Stimulated activated effector memory CD8-positive, alpha-beta T cell treated with anti-CD3 and anti-CD28 coated beads, Interleukin-12 subunit alpha, Interleukin-12 subunit beta, amount 100 ng/mL, for 72 hours (primary cell): ENCODE results near the gene ITSN1.
A peak's percentile ranks its signal among the peaks of the same experiment; 100 is the strongest.

Experiments
- ATAC-seq: fragments of 150-1000 bp; cut with Tn5 transposase; 2 replicates; pipeline ENCODE4 v1.10.0; 2021
- DNase-seq, 2 donors: peaks; one replicate each; pipeline ENCODE4 v3.0.0; 2021 to 2022; ENCODE audit warnings: low spot score in 2 of 2
- H3K27ac Mint-ChIP-seq: one replicate; pipeline ENCODE4 v1.8.0; 2022; ENCODE audit warnings: mild to moderate bottlenecking, mixed read lengths
- H3K36me3 Mint-ChIP-seq: one replicate; pipeline ENCODE4 v1.8.0; 2022; ENCODE audit warnings: mild to moderate bottlenecking, mixed read lengths
- H3K4me1 Mint-ChIP-seq: one replicate; pipeline ENCODE4 v1.8.0; 2022; ENCODE audit warnings: mixed read lengths
- H3K4me3 Mint-ChIP-seq: one replicate; pipeline ENCODE4 v1.8.0; 2022; ENCODE audit warnings: mild to moderate bottlenecking, mixed read lengths
- H3K9me3 Mint-ChIP-seq: one replicate; pipeline ENCODE4 v1.8.0; 2022; ENCODE audit warnings: mixed read lengths

Gene ITSN1

DNA sequence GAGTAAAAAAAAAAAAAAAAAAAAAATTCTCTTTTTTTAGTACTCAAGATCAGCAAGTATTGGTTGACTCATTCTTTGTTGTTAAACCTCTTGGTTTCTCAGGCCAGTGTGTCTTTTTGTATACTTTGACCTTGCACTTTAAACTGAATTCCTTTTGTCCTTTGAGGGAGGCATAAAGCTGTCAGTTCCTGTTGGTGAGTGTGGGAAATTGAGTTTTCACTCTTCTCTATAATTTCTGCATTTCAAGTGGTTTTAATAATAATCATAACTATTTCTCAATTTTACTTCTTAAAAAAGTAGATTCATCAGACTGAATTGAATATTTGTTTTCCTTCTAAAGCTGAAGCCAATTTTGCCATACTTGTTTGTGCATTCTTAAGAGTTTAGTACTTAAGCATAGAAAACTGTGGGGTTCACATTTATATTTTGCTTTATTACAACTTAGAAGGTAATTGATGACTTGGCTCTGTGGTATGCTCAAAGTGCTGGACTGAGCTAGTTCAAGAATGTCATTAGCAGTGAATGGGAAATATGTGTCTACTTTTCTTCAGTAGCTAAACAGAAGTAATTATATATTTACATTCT, 43.4 kb downstream of the ITSN1 start:
- H3K36me3 Mint-ChIP-seq, result no peaks in the 10 kb centered on the region
- H3K4me3 Mint-ChIP-seq, result no peak overlapping the region
- ATAC-seq (no peak), DNase-seq (no peak)
- H3K4me1 Mint-ChIP-seq, result no peaks in the 10 kb centered on the region
- H3K9me3 Mint-ChIP-seq, result no peaks in the 10 kb centered on the region
- no peak overlapping the region for H3K27ac Mint-ChIP-seq

DNA sequence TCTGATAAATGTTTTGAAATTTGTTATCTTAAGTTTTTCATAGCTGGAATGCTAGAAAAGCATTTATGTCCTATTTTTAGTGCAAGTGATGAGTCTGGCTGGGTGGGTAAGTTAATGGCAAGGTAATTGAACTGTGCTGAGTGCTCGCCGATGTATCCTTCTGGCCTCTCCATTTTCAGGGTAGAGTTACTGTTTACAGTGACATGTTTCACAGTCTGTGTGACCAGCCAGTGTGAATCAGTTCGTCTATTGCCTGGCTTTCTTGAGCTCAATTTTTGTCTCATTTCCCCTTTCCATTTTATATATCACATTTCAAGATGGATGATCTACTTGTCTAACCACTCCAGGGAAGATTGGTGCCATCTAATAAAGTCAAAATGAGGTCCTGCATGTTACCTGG, 44.1 kb downstream of the ITSN1 start:
- Mint-ChIP-seq H3K27ac (no peak overlapping the region), H3K4me1 (no peaks in the 10 kb centered on the region), H3K9me3 (no peaks in the 10 kb centered on the region), H3K4me3 (no peak overlapping the region), H3K36me3 (no peaks in the 10 kb centered on the region)
- DNase-seq (no peak), ATAC-seq (no peak)

DNA sequence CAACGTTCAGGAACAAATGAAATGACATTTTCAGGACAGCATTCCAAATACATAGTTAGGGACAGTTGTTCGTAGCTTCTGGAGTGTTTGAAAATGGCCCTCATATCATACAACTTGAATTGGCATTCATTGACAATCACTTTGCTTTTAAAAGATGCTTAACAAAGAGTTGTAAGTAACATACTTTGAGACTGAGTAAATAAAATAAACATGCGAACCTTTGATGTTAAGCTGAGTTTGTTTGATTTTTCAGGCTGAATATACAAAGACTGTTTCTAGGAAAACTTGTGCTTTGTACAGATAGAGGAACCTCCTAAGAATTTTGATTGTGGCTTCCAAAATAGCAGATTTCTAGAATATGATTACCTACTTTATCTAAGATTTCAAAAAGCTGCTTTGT, 45.3 kb downstream of the ITSN1 start:
- Mint-ChIP-seq H3K4me3 (no peak overlapping the region), H3K4me1 (no peaks in the 10 kb centered on the region), H3K27ac (no peak overlapping the region), H3K9me3 (no peaks in the 10 kb centered on the region), H3K36me3 (no peaks in the 10 kb centered on the region)
- ATAC-seq, result no peak
- DNase-seq, result no peak

DNA sequence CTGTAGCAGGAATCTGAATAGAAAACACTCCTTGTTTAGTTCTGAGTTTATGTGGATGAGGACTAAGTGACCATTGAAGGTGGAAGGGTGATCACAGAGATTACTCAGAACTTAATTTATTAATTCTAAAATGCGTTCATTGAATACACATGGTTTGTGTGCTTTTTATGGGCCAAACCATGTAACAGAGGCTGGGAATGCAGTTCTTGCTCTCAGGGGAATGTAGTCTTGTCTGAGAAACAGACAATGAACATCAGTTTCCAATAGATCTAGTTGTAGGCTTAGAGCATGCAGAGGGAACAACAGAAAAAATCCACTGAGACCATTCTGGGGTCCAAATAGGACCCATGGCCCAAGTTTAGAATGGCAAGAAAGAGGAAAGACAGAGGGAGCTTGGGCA, 46.1 kb downstream of the ITSN1 start:
- ATAC-seq (no peak), DNase-seq (no peak)
- no peak overlapping the region for H3K27ac Mint-ChIP-seq
- H3K36me3 Mint-ChIP-seq, result no peaks in the 10 kb centered on the region
- H3K4me1 Mint-ChIP-seq, result no peaks in the 10 kb centered on the region
- no peak overlapping the region for H3K4me3 Mint-ChIP-seq
- no peaks in the 10 kb centered on the region for H3K9me3 Mint-ChIP-seq

DNA sequence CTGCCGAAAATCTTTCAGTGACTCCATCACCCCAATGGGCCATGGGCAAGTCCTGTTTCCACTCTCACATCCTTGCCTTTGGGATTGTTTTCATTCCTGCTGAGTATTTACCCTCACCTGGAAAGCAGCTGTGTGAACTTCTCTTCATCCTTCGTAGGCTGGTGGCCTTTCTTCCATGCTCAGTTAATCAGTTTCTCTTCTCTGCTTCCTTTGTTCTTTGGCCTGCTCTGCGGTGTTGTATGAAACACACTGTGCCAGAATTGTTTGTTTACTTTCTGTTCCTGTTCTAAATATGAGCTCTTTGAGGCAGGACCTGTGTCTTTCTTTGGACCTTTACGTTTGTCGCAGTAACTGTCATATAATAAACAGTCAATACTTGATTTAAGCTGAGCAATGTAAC, 48.6 kb downstream of the ITSN1 start:
- no peaks in the 10 kb centered on the region for H3K9me3 Mint-ChIP-seq
- DNase-seq (no peak), ATAC-seq (no peak)
- no peak overlapping the region for H3K4me3 Mint-ChIP-seq
- no peaks in the 10 kb centered on the region for H3K4me1 Mint-ChIP-seq
- H3K36me3 Mint-ChIP-seq, result no peaks in the 10 kb centered on the region
- no peak overlapping the region for H3K27ac Mint-ChIP-seq

DNA sequence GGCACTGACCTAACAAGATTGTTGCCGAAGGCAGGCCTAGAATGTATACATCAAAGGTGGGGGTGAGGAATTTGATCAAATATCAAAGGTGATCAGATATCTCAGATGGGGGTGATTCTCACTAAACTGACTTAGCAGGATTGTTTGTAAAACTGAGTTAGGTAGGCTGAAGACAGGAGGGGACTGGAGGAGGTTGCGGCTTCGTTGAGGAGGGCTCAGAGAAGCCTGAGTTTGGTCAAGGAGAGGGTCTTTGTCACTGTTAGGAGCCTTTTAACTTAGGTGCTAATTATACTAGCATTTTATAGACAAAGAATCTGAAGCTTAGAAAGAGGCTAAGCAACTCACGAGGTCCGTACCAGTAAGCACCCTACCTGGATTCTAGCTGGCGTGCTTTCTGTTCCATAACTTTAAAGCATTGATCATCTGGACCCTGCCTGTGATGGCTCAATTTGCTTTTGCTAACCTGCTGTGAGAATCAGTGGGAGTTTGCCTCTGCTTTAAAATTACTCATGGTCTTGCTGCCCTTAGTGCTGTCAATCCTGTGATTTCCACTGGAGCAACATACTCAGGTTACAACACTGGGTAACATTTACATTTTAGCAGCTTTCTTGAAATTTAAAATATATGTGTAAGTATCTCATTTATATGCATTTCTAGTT, 49.8 kb downstream of the ITSN1 start:
- H3K4me1 Mint-ChIP-seq, result no peaks in the 10 kb centered on the region
- H3K9me3 Mint-ChIP-seq, result no peaks in the 10 kb centered on the region
- no peak overlapping the region for H3K27ac Mint-ChIP-seq
- H3K36me3 Mint-ChIP-seq, result no peaks in the 10 kb centered on the region
- no peak for ATAC-seq
- no peak for DNase-seq
- no peak overlapping the region for H3K4me3 Mint-ChIP-seq

DNA sequence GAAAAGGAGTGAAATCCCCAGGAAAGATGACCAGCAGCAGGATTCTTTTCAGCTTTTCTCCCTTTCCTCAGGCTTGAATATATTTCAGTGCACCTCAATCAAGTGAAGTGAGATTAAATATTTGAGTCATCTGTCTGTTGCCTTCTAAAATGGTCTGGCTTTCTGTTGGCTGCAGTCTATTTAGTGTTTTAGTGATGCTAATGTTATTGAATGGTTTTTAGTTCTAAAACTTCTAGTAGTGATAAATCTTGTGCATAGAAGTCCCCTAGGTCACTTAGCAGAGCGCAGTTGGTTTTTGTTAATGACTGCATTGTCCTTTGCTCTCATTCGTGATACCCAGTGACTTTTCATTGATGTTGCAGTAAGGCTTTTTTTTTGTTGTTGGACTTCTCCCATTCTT, 53.5 kb downstream of the ITSN1 start:
- Mint-ChIP-seq H3K9me3 (no peaks in the 10 kb centered on the region), H3K27ac (no peak overlapping the region), H3K36me3 (no peaks in the 10 kb centered on the region), H3K4me3 (no peak overlapping the region), H3K4me1 (no peaks in the 10 kb centered on the region)
- no peak for DNase-seq
- no peak for ATAC-seq

DNA sequence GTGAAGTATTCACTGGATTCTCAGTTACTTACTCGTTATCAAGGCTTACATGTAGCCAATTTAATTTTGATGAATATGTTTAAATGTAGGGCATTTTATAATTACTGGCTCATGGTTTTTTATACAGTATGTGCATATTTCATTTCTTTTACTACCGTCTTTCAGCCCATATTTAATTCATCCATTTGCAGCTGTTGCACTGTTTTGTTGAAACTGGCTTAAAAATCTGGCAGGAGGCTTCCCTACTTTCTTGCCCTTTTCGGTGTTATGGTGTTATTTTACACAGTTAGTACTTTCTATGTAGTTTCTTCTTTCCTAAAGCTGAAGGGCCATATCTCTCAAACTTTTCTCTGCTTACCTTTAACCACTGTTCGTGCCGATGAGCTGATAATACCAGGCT, 54.2 kb downstream of the ITSN1 start:
- DNase-seq (no peak), ATAC-seq (no peak)
- Mint-ChIP-seq H3K27ac (no peak overlapping the region), H3K36me3 (no peaks in the 10 kb centered on the region), H3K4me3 (no peak overlapping the region), H3K9me3 (no peaks in the 10 kb centered on the region), H3K4me1 (no peaks in the 10 kb centered on the region)

DNA sequence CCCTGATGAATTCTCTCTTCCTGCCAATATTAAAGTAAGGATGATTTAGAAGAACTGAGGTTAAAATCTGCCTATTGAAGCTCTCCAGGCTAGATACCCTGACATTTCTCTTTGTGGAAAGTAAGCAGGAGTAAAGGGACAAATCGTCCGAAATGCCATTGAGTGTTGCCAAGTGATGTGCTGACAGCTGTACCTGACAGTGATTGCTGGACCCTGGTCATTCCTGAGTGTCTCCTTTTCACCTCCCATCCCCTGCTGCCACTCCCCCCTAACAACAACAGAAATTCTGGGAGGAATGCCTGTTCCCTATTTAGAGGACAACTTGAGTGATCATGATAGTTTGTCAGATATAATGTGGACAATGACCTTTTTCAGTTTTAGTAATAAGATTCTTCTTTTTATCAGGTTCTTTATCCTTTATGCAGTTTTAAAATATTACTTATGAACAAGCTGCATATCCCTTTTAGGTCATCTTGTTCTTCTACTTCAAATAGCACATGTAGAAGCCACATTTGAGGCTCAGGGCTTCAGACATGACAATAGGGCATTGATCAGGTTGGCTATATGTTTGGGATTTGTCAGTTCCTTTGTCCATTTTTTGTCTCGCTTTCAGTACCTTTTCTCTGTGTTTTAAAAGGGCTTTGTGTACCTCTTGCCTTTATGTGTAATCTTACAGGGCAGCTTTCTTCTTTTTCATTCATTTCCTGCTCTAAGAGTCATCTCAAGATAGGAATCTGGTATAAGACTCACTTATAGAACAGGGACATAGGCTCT, 56.0 kb downstream of the ITSN1 start:
- ATAC-seq (no peak), DNase-seq (no peak)
- Mint-ChIP-seq H3K9me3 (no peaks in the 10 kb centered on the region), H3K4me3 (no peak overlapping the region), H3K36me3 (no peaks in the 10 kb centered on the region), H3K4me1 (peaks cover 2% of the 10 kb centered on the region), H3K27ac (no peak overlapping the region)

DNA sequence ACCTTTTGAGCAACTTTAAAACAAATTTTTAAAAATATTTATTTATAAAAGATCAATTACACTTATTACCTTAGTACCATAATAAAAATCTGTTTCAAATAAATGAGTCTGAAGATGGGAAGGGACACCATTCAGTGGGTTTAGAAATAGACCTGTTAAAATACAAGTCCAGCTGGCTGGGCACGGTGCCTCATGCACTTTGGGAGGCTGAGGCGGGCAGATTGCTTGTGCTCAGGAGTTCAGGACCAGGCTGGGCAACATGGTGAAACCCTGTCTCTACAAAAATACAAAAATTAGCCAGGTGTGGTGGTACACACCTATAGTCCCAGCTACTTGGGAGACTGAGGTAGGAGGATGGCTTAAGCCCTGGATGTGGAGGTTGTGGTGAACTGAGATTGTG, 57.0 kb downstream of the ITSN1 start:
- no peak overlapping the region for H3K27ac Mint-ChIP-seq
- no peaks in the 10 kb centered on the region for H3K36me3 Mint-ChIP-seq
- H3K4me1 Mint-ChIP-seq, result peaks cover 12% of the 10 kb centered on the region
- no peaks in the 10 kb centered on the region for H3K9me3 Mint-ChIP-seq
- no peak overlapping the region for H3K4me3 Mint-ChIP-seq
- no peak for DNase-seq
- no peak for ATAC-seq

DNA sequence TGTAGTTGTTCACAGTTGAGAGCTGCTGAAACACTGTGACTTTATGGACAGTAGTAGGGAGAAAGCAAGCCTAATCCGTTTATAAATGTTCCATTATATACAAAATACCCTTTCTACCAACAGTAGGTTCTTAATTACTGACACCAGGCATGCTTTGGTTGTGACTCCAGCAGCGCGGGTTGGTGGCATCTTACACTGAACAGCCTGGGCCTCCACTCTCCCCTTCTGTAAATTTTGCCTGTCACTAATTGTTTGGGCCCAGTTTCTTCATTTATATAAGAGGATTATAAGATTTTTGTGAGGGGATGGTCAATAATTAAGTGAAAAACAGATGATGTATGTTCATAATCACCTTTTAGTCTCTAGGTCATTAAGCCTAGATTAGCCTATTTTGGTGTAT, 58.2 kb downstream of the ITSN1 start:
- Mint-ChIP-seq H3K9me3 (no peaks in the 10 kb centered on the region), H3K4me1 (peaks cover 14% of the 10 kb centered on the region), H3K27ac (no peak overlapping the region), H3K4me3 (no peak overlapping the region), H3K36me3 (no peaks in the 10 kb centered on the region)
- ATAC-seq (no peak), DNase-seq (no peak)

DNA sequence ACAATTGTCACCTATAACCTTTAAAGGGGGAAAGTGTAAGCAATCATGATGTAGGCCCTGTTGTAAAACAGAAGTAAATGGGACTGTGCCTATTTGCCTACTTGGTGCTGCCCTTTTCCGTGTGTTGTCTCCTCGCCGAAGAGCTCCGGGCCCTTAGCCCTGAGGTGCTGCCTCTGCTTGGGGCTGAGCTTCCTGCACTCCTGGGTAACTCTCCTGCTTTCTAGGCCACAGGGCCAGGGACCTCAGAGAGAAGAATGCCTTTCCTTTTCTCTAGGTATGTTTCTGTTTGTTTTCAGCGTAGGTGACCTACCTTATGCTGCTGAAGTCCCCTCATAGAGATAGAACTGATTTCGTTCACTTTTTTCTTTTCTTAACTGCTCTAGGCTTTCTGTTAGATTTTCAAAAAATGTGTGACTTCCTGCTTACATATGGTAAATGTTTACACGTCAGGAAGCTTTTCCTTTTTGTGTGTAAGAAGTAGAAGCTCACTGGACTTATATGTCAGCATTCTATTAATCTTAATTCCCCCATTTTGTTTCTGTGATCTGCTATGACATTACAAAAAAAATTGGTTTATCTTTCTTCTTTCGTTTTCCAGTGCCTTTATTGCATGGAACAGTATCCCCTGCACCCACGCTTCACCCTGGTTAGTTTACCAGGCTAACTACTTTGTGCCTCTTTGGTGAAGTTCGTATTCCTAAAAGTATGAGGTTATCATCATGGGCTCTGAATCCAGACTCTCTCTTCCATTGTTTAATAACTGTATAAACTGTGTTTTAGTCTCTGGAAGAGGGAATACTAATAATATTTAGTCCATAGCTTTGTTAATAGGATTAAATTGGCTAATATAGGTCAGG, 61.7 kb downstream of the ITSN1 start:
- ATAC-seq, result peak; percentile 32
- Mint-ChIP-seq H3K9me3 (no peaks in the 10 kb centered on the region), H3K4me1 (peaks cover 14% of the 10 kb centered on the region), H3K36me3 (no peaks in the 10 kb centered on the region), H3K27ac (peak overlapping the region; percentile 92), H3K4me3 (peak overlapping the region; percentile 32)
- no peak for DNase-seq

DNA sequence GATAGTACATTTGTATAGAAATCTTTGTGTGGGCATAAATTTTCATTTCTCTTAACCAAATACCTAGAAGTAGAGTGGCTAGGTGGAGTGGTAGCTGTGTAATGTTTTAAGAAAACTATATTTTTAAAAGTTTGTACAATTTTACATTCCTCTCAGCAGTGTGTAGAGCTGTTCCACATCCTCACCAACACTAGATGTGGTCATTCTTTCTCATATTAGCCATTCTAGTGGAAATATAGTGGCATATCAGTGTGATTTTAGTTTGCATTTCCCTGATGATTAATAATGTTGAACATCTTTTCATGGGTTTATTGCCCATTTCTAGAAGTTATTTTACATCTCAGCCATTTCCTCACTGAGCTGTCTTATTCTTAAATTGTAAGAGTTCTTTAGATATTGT, 65.5 kb downstream of the ITSN1 start:
- H3K27ac Mint-ChIP-seq, result no peak overlapping the region

DNA sequence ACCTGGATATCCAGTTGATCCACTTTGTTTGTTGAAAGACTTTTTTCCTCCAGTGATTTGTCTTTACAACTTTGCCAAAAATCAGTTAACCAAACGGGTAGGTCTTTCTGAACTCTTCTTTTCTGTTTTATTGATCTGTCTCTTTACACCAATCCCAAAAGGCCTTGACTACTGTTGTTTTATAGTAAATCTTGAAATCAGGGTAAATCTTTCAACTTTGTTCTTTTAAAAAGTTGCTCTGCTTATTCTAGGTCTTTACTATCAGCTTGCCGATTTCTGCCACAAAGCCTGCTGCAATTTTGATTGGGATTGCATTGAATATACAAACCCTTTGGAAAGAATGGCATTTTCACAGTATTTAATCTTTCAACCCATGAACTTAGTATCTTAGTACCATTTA, 66.6 kb downstream of the ITSN1 start:
- ATAC-seq (no peak), DNase-seq (no peak)
- Mint-ChIP-seq H3K27ac (no peak overlapping the region), H3K36me3 (no peaks in the 10 kb centered on the region), H3K9me3 (peaks cover 4% of the 10 kb centered on the region), H3K4me1 (peaks cover 6% of the 10 kb centered on the region), H3K4me3 (no peak overlapping the region)

More for the DNA sequence above, 65.5 kb downstream of the ITSN1 start:
- Mint-ChIP-seq H3K4me1 (peaks cover 14% of the 10 kb centered on the region), H3K4me3 (no peak overlapping the region), H3K9me3 (peaks cover 4% of the 10 kb centered on the region), H3K36me3 (no peaks in the 10 kb centered on the region)
- ATAC-seq (no peak), DNase-seq (no peak)

DNA sequence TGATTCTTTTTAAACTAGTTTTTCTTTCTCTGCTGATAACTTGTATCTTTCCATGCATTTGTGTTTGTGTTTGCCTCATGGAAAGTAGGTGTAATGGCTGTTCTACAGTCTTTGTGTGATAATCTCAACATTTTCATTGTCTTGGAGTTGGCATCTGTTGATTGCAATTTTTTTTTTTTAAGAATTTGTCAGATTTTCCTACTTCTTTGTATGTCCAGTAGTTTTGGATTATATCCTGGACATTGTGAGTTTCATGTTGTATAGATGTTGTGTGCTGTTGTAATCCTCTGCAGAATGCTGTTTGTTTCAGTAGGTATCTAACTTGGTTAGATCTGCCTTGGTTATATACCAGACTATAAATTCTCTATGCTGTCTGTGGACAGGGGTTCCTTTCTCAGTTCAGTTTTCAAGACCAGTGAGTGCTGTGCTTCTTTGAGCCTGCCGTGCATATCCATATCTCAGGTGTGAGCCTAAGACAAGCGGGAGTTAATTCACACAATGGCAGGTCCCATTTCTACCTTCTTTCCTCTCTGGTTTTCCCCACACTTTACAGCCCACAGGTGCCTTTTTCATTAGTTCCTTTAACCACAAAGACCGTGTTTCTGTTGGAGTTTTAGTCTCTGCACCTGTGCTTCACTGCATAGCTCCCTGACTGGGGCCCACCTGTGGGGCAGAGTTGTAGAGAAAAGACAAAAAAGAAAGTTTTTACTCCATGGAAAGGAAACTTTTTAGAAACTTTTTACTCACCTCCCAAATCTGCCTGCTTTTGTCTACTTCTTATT, 69.9 kb downstream of the ITSN1 start:
- ATAC-seq (no peak), DNase-seq (no peak)
- no peaks in the 10 kb centered on the region for H3K4me1 Mint-ChIP-seq
- H3K9me3 Mint-ChIP-seq, result peaks cover 4% of the 10 kb centered on the region
- H3K36me3 Mint-ChIP-seq, result no peaks in the 10 kb centered on the region
- H3K27ac Mint-ChIP-seq, result no peak overlapping the region
- H3K4me3 Mint-ChIP-seq, result no peak overlapping the region
